OCI-LY7 (cell line): ENCODE measurements around the gene CDK5R1. TPM values are rescaled to one million over a fixed set of nuclear protein-coding genes. Genes with fewer than 3 reads are reported as not detected.

Experiments
- BruUV-seq: library from RNA; stranded (reverse); fragments of 400-500 nt; replicated peaks from 2 replicates; lab custom pipeline; 2021; lab: Mats Ljungman, UMichigan
- CTCF ChIA-PET: fragments of 300-600 bp; sonication (Branson Sonifier 250); formaldehyde crosslinking; loops from one replicate; lab custom pipeline; 2022; ENCODE audit warnings: antibody characterized with exemption; ENCODE audit not compliant: unreplicated experiment; lab: Charles Lee
- POLR2A ChIA-PET: fragments of 300-600 bp; sonication (Branson Sonifier 250); formaldehyde crosslinking; loops from one replicate; lab custom pipeline; 2022; ENCODE audit warnings: antibody characterized with exemption; lab: Charles Lee
- DNase-seq: peaks from one replicate; pipeline ENCODE4 v3.0.0-alpha.2; 2015; ENCODE audit warnings: low spot score
- H2AFZ ChIP-seq: fragments of 200-600 bp; sonication (generic), shearing (Covaris generic); 2 replicates; pipeline ENCODE4 v1.6.1; 2014; ENCODE audit warnings: mild to moderate bottlenecking, antibody characterized with exemption, low read length, moderate library complexity
- H3K27ac ChIP-seq: fragments of 200-600 bp; sonication (generic); 2 replicates; pipeline ENCODE4 v1.5.1; 2014; ENCODE audit warnings: mixed run types, low read depth, mild to moderate bottlenecking, moderate library complexity, low read length, inconsistent platforms; ENCODE audit not compliant: poor library complexity, severe bottlenecking
- H3K36me3 ChIP-seq: fragments of 200-600 bp; sonication (generic); 2 replicates; pipeline ENCODE4 v1.6.1; 2014; ENCODE audit warnings: mild to moderate bottlenecking, antibody characterized with exemption, low read length, moderate library complexity, mixed read lengths; ENCODE audit not compliant: insufficient read depth
- H3K4me1 ChIP-seq: fragments of 200-600 bp; sonication (generic); 2 replicates; pipeline ENCODE4 v1.5.1; 2014; ENCODE audit warnings: mild to moderate bottlenecking, low read length; ENCODE audit not compliant: insufficient read depth, poor library complexity, severe bottlenecking
- H3K4me2 ChIP-seq: fragments of 200-600 bp; sonication (generic); 2 replicates; pipeline ENCODE4 v1.6.1; 2014; ENCODE audit warnings: mild to moderate bottlenecking, low read length
- H3K4me3 ChIP-seq: fragments of 200-600 bp; sonication (generic); 2 replicates; pipeline ENCODE4 v1.5.1; 2014; ENCODE audit warnings: mild to moderate bottlenecking, low read depth, low read length; ENCODE audit not compliant: poor library complexity, severe bottlenecking
- H3K79me2 ChIP-seq: fragments of 200-600 bp; sonication (generic); 2 replicates; pipeline ENCODE4 v1.6.1; 2016; ENCODE audit warnings: low read depth, mild to moderate bottlenecking, low read length, moderate library complexity, mixed read lengths; ENCODE audit not compliant: insufficient read depth
- H3K9me2 ChIP-seq: fragments of 200-600 bp; sonication (generic); 2 replicates; pipeline ENCODE4 v1.6.1; 2016; ENCODE audit warnings: mild to moderate bottlenecking, low read length, mixed read lengths; ENCODE audit not compliant: insufficient read depth
- H3K9me3 ChIP-seq: fragments of 200-600 bp; sonication (generic); 2 replicates; pipeline ENCODE4 v1.6.1; 2014; ENCODE audit warnings: mild to moderate bottlenecking, mixed run types, low read length, mixed read lengths
- H4K20me1 ChIP-seq: fragments of 200-600 bp; sonication (generic); 2 replicates; pipeline ENCODE4 v1.6.1; 2014; ENCODE audit warnings: mild to moderate bottlenecking, antibody characterized with exemption, low read length, moderate library complexity, mixed read lengths; ENCODE audit not compliant: insufficient read depth
- CTCF ChIP-seq: fragments of 200-600 bp; sonication (generic); conservative IDR thresholded peaks from 2 replicates; pipeline ENCODE4 v1.5.1; 2014; ENCODE audit warnings: mild to moderate bottlenecking, antibody characterized with exemption, low read length, moderate library complexity, mixed read lengths
- EZH2phosphoT487 ChIP-seq: fragments of 200-600 bp; sonication (generic); IDR thresholded peaks from 2 replicates; pipeline ENCODE4 v1.6.1; 2018; ENCODE audit warnings: low read depth, borderline replicate concordance, mild to moderate bottlenecking, mixed run types, antibody characterized with exemption, low read length, moderate library complexity, mixed read lengths
- intact Hi-C: fragments of 100-400 bp; cut with micrococcal nuclease; formaldehyde crosslinking; loops from one replicate; pipeline ENCODE4 v1.10.0; 2022; ENCODE audit not compliant: unreplicated experiment
- total RNA-seq, 2 experiments: library from RNA; depleted of rRNA in 1 of 2; stranded (reverse); fragments of >200 nt in 1 of 2; shearing (Covaris generic) in 1 of 2; gene quantifications; 2 replicates each; pipeline ENCODE4 v1.2.3, GENCODE V29; 2014 to 2022

The CDK5R1 gene
- total RNA-seq, 2 experiments from 2014 or later = 1.3 to 2.2 TPM

- no peak overlapping the region for H2AFZ ChIP-seq
These were observed 34.5 kb upstream of the CDK5R1 start for GRCh38 chr17:32452281-32452680.

GRCh38 chr17:32453370-32453769 is 33.4 kb upstream of the CDK5R1 start:
- Histone ChIP-seq H3K4me1 (no peaks in the 10 kb centered on the region), H3K27ac (no peak overlapping the region), H3K4me3 (no peak overlapping the region), H3K9me3 (no peaks in the 10 kb centered on the region), H3K9me2 (no peaks in the 10 kb centered on the region), H2AFZ (no peak overlapping the region), H3K36me3 (peaks cover 99% of the 10 kb centered on the region), H4K20me1 (no peaks in the 10 kb centered on the region; the same call in none of the 2 replicates), H3K4me2 (no peak overlapping the region), H3K79me2 (peaks cover 38% of the 10 kb centered on the region; the same call in 1 of the 2 replicates)
- no peak for DNase-seq
- POLR2A ChIA-PET = interaction anchor here (0.6 kb wide), 2 partner anchors 13 to 93 kb away, joined by 3 to 7 read pairs; no protein-coding TSS in a partner anchor
- BruUV-seq = no TSS peak
- intact Hi-C loops = no loop called here
- TF ChIP-seq CTCF = no peak
- no peak for TF ChIP-seq EZH2phosphoT487
- CTCF ChIA-PET = no interaction called here

More at GRCh38 chr17:32452281-32452680, 34.5 kb upstream of the CDK5R1 start:
- peaks cover 1% of the 10 kb centered on the region for H3K4me1 ChIP-seq
- H3K9me2 ChIP-seq = no peaks in the 10 kb centered on the region
- ChIA-PET CTCF (no interaction called here), POLR2A (no interaction called here)
- H3K4me2 ChIP-seq = no peak overlapping the region
- H3K79me2 ChIP-seq = peaks cover 49% of the 10 kb centered on the region
- peaks cover 99% of the 10 kb centered on the region for H3K36me3 ChIP-seq
- H3K27ac ChIP-seq = no peak overlapping the region
- no peaks in the 10 kb centered on the region for H3K9me3 ChIP-seq
- TF ChIP-seq EZH2phosphoT487 = no peak
- TF ChIP-seq CTCF = no peak
- BruUV-seq = no TSS peak
- peaks cover 3% of the 10 kb centered on the region for H4K20me1 ChIP-seq
- H3K4me3 ChIP-seq = no peak overlapping the region
- intact Hi-C loops = no loop called here
- DNase-seq = no peak

- H3K36me3 ChIP-seq = peaks cover 98% of the 10 kb centered on the region
- POLR2A ChIA-PET = no interaction called here
- H4K20me1 ChIP-seq = peaks cover 4% of the 10 kb centered on the region; the same call in 1 of the 2 replicates
- no peak for TF ChIP-seq CTCF
- no peak for TF ChIP-seq EZH2phosphoT487
- no peaks in the 10 kb centered on the region for H3K9me2 ChIP-seq
- no peak overlapping the region for H3K4me2 ChIP-seq
- H3K4me1 ChIP-seq = no peaks in the 10 kb centered on the region
- no peak for DNase-seq
- H3K9me3 ChIP-seq = no peaks in the 10 kb centered on the region
- no peak overlapping the region for H2AFZ ChIP-seq
- no peak overlapping the region for H3K27ac ChIP-seq
- H3K4me3 ChIP-seq = no peak overlapping the region
- peaks cover 17% of the 10 kb centered on the region; the same call in 1 of the 2 replicates for H3K79me2 ChIP-seq
- CTCF ChIA-PET = no interaction called here
- no TSS peak for BruUV-seq
- intact Hi-C loops = no loop called here
These were observed 28.4 kb upstream of the CDK5R1 start for GRCh38 chr17:32458371-32458770.
